Muscle of arm (tissue), 12 donors: ENCODE results near the gene ENAH. TPM values are rescaled to one million over a fixed set of nuclear protein-coding genes. Genes with fewer than 3 reads are reported as not detected.

Experiments used
- DNase-seq: peaks from one replicate; pipeline ENCODE4 v3.0.0-alpha.2; 2013
- polyA plus RNA-seq, 12 donors: library from polyadenylated mRNA; unstranded; fragments of 120-200 nt; gene quantifications; one replicate each; pipeline ENCODE4 v1.2.1, GENCODE V29; 2013; ENCODE audit not compliant: insufficient read length in 12 of 12

Gene ENAH
- polyA plus RNA-seq, 12 donors = 106 to 360 (median 161) TPM

GRCh38 chr1:225608014-225608796 is 44.7 kb downstream of the ENAH start:
- no peak for DNase-seq

DNA sequence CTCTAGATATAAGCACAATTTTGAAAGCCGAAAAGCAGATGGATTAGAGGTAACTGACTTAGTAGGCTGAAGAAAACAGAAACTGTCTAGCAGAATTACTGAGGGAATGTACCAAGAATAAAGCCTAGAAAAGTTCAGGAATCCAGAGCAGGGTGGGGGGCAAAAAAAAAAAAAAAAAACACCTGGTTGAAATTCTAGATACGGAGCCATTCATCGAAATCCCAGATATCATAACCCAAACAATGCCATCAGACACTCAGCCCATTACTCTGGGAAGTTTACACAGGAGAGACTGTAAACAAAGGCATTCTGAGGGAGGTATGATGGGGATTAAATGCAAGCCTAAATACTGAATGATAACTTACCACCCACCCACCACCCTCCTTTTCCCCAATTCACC is 45.6 kb downstream of the ENAH start:
- DNase-seq = no peak

DNA sequence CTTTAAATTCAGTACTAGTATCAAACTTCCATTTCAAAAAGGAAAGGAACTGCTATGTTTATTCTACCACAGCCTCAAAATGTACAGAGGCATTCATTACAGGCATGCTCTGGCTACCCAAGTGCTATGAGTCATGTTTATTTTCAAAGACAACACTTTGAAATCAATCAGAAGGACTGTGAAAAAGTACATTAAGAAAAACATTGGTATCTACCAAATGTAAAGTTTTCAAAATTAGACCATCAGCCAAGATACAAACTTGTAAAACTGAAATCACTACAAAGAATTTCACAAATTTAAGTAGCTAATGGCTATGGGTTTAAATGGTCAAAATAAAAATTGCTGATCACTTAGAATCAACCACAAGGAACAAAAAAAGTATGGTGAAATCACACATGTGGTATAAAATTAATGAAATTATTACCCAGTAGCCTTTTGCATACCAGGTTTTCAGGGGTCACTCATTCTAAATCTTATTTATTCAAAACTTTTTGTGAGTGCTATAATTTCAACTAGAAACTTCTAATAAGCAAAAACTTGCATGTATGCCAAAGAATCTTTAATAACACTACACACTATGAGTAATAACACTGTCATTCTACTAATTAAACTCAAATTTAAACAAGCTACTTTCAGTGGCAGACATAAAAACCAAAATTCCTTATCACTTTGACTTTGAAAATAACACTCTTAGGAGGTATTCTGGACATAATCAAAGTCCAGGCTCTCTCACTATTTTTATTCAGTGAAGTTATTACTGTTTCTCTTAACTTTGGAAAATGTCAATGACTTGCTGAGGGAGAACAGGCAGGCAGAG is 49.2 kb downstream of the ENAH start:
- DNase-seq = no peak

DNA sequence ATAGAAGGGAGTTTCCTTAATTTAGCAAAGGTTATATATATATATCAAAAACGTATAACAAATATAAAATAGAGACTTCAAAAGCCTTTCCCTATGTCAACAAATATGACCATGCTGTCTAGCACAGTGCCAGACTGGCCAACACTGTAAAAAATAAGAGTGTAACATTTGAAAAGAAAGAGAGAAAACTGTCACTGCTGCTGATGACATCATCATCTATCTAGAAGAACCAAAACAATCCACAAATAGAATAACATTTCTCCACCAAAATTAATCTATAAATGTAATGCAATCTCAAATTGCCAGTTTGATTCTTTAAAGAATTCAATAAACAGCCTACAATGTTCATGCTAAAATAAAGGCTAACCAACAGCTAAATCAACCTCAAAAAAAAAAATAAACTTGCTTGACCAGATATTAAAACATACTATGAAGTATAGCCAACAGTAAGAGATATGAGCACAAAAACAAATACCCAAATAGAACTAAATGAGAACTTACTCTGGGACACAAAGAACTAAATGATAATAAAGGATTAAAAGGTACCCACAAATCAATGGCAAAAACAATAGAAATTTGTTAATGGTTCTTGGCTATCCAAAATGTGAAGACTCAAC is 50.2 kb downstream of the ENAH start:
- no peak for DNase-seq

DNA sequence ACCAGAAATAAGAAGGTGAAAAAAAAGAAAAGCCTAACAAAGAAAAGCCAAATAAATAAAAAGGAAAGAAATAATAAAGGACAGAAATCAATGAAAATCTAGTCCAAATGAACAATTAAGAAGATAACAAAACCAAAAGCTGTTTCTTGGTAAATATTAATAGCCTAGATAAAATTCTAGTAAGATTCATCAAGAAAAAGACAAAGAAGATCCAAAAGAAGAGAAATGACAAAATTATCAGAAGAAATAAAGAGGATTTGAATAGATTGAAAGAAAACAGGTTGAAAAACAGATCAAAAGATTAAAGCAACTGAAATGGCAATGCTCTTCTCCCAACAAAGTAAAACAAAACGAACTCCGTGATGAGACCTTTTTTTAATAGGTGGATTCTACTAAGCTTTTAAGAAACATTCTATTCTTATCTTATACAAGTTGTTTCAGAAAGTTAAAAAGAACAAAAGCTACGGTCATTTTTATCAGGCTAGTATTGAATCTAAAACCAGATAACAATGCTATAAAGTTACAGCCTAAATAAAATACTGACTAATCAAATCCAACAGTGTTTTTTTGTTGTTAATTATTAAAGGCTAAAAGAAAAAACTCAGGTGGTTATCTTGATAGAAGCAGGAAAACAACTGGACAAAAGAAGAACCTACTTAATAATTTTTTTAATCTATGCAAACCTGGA is 50.9 kb downstream of the ENAH start:
- no peak for DNase-seq

DNA sequence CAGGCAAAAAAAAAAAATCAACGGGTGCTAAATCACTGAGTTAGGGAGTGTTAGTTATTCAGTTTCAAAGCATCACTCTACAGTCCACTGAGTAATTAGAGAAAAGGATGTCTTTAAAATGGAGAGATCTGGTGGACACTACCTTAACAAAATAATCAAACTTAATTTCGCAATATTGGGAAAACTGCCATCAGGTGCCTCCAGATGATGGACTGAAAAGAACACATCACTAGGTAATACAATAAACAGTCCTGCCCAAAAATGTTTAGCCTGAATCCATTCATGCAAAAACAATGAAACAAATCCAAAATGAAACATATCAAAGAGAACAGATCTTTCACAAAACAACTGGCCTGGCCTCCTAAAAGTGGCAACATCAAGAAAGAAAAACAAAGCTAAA is 54.1 kb downstream of the ENAH start:
- no peak for DNase-seq

DNA sequence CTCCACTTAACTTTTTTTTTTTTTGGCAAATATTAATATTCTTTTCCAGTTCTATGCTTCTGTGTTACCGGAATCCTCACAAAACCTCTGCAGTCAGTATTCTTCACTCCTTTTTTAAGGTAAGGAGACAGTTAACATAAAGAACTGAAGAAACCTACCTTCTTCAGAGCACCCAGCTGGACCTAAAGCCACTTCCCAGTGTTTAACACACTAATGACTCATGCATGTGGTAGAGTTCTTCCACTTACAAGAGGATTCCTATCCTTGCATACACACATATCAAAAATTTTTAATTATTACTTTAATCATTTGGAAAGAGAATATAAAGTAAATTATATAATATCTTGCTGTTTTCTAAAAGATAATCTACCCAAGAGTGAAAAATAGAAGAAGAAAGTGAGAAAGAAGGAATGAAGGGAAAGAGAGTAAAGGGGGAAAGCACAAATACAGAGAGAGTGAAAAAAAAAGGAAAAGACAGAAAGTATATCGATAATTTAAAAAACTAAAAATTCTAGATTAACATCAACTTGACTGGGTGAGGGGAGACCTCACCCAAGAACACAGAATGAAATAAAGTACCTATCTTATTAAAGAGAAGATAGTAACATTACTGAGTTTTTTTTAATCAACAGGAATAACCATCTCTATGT is 54.9 kb downstream of the ENAH start:
- no peak for DNase-seq

DNA sequence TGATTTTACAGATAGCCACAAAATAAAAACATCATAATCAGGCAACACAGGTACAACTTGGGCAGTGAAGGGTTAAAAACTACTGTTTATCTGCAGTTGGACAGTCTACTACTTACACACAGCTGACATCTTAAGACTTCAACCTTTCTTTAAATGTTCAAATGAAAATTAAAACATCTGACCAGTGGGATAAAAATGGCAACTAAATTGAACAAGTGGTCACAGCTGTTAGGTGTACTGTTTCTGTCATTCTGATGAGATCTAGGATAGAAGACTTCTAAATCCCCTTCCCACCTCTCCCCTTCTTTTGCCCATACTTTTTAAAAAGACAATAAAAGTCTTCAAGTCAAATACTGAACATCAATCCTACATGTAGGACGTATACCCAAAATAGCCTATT is 56.2 kb downstream of the ENAH start:
- DNase-seq = no peak

DNA sequence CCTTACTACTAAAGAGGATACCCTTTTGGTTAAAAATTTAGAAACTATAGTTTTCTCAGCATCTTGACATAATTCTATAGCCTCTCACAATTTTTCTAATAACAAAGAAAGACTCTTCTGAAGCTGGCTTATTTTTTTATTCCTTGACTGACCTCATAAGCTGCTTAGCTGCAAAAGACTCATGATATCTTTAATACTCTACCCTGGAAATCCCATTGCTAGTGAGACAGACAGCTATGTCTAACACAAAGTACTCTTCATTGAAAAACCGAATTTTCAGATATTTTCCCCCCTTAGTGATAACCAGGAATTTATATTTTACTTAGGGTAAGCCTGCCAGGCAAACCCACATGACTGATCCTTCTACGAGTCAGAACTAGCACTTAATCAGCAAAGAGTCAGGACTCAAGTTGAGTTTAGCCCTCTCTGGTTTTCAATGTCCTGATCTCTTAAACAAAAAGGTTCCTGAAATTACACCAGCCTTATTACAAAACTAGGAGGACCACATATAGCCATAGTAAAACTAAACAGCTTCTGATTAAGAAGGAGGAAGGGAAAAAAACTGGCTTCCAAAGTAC is 56.9 kb downstream of the ENAH start:
- DNase-seq = no peak

DNA sequence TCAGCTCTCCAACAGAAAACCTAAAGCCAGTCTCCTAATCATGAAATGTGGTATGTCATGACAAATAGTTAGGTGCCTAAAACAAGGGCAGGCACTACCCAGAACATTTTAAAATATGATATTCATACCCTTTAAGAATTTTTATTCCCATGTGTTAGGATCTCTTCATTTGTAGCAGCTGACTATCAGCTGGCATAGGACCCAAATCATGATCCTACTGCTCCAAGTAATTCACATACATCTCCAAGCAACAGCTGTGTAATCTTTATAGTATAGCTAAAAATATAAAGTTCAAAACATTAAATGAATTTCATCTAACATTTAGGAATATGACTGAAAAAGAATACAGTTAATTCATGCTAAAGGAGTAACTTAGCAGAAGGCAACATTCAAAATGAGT is 57.5 kb downstream of the ENAH start:
- DNase-seq = no peak

DNA sequence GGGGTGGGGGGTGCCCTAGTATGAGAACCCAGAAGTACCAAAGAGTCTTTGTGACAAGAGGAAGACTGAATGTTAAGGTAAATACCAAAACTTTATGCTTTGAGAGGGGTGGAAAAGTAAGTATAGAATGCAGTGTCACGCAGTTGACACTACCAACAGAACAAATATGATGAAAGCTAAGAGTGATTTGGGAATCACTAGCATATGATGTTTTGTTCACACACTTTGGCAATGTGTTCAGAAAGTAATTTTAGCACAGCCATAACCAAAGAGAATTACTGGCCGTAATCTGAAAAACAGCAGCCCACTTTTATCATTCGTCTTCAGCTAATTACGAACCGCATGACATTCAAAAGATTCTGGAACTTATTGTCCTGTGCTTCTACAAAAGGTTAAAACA is 59.5 kb downstream of the ENAH start:
- no peak for DNase-seq

GRCh38 chr1:225592362-225593025 is 60.4 kb downstream of the ENAH start:
- no peak for DNase-seq

GRCh38 chr1:225587310-225587709 is 65.6 kb downstream of the ENAH start:
- no peak for DNase-seq

GRCh38 chr1:225581186-225581585 is 71.7 kb downstream of the ENAH start:
- no peak for DNase-seq

- DNase-seq = no peak
Measured at GRCh38 chr1:225580238-225581099, 72.5 kb downstream of the ENAH start.

- no peak for DNase-seq
Measured at GRCh38 chr1:225578251-225578977, 74.5 kb downstream of the ENAH start.

- no peak for DNase-seq
Measured at GRCh38 chr1:225577241-225577640, 75.7 kb downstream of the ENAH start.

GRCh38 chr1:225573216-225573615 is 79.7 kb downstream of the ENAH start:
- no peak for DNase-seq

GRCh38 chr1:225572422-225572821 is 80.5 kb downstream of the ENAH start:
- DNase-seq = no peak
